ENCODE data around the gene GPC4.

DNA sequence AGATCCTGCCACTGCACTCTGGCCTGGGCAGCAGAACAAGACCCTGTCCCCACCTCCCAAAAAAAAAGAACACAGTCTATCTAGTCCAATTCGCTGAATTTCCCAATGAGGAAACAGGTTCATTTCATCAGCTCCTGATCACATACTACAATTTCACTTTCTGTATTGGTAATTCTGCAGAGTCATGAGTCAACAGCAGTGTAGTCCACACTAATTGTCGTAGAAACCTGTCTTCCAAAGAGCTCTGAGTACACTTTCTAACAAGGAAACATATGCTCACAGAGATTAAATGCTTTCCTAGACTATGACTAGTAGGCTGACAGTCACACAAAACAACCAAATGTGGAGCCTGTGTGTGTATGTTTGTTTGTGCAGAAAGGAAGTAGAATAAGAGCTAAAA, 91.9 kb downstream of the GPC4 start:
- TF ChIP-seq, protein P1, sequence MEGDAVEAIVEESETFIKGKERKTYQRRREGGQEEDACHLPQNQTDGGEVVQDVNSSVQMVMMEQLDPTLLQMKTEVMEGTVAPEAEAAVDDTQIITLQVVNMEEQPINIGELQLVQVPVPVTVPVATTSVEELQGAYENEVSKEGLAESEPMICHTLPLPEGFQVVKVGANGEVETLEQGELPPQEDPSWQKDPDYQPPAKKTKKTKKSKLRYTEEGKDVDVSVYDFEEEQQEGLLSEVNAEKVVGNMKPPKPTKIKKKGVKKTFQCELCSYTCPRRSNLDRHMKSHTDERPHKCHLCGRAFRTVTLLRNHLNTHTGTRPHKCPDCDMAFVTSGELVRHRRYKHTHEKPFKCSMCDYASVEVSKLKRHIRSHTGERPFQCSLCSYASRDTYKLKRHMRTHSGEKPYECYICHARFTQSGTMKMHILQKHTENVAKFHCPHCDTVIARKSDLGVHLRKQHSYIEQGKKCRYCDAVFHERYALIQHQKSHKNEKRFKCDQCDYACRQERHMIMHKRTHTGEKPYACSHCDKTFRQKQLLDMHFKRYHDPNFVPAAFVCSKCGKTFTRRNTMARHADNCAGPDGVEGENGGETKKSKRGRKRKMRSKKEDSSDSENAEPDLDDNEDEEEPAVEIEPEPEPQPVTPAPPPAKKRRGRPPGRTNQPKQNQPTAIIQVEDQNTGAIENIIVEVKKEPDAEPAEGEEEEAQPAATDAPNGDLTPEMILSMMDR (IDR thresholded peaks at IDR 0.05): no peak
- TF ChIP-seq POLR2A (IDR thresholded peaks at IDR 0.05): no peak
